Testis (tissue), 2 donors: Measurements from ENCODE around the gene PLEKHA8.

Source experiments
- POLR2A ChIP-seq: fragments of 450-650 bp; IDR thresholded peaks from one replicate; pipeline ENCODE4 v1.6.1; 2017; ENCODE audit warnings: antibody characterized with exemption, mild to moderate bottlenecking, moderate library complexity
- TF ChIP-seq, protein P1 (sequence below), 3 experiments: fragments of 450-650 bp in 2 of 3; fragments of 200-600 bp in 1 of 3; sonication (generic) in 1 of 3; IDR thresholded peaks; one replicate each; pipeline ENCODE4 v1.5.1; 2016 to 2019; ENCODE audit warnings: antibody characterized with exemption in 3 of 3, mild to moderate bottlenecking in 2 of 3, moderate library complexity in 1 of 3

DNA sequence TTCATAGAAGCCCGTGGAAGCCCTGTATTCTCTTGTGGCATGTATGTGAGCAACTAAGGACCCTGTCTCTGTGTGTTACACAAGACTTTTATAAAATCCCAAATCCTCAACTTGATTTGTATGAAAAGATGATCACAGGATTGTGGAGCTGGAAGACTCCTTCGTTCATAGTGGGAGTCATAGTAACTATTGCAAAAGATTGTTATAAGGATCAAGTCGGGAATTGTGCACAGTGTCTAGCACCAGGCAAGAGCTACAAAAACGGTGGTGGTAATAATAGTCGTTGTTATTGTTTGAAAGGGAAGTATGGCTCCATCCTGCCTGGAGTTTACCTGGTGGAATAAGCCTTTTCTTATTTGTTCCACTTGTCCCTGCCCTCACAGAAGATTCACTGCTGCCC lies 63.8 kb downstream of the PLEKHA8 start:
- TF ChIP-seq, protein P1, sequence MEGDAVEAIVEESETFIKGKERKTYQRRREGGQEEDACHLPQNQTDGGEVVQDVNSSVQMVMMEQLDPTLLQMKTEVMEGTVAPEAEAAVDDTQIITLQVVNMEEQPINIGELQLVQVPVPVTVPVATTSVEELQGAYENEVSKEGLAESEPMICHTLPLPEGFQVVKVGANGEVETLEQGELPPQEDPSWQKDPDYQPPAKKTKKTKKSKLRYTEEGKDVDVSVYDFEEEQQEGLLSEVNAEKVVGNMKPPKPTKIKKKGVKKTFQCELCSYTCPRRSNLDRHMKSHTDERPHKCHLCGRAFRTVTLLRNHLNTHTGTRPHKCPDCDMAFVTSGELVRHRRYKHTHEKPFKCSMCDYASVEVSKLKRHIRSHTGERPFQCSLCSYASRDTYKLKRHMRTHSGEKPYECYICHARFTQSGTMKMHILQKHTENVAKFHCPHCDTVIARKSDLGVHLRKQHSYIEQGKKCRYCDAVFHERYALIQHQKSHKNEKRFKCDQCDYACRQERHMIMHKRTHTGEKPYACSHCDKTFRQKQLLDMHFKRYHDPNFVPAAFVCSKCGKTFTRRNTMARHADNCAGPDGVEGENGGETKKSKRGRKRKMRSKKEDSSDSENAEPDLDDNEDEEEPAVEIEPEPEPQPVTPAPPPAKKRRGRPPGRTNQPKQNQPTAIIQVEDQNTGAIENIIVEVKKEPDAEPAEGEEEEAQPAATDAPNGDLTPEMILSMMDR (IDR thresholded peaks at IDR 0.05) = no peak
- TF ChIP-seq POLR2A = no peak
